HG03095 (cell line): ENCODE measurements around the gene CSF3.
A peak's percentile ranks its signal among the peaks of the same experiment; 100 is the strongest.

Experiments used
- ATAC-seq: cut with Tn5 transposase; IDR thresholded peaks from one replicate; pipeline ENCODE4 v1.9.1; 2021; ENCODE audit warnings: moderate library complexity; ENCODE audit not compliant: unreplicated experiment

The CSF3 gene, protein sequence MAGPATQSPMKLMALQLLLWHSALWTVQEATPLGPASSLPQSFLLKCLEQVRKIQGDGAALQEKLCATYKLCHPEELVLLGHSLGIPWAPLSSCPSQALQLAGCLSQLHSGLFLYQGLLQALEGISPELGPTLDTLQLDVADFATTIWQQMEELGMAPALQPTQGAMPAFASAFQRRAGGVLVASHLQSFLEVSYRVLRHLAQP

DNA sequence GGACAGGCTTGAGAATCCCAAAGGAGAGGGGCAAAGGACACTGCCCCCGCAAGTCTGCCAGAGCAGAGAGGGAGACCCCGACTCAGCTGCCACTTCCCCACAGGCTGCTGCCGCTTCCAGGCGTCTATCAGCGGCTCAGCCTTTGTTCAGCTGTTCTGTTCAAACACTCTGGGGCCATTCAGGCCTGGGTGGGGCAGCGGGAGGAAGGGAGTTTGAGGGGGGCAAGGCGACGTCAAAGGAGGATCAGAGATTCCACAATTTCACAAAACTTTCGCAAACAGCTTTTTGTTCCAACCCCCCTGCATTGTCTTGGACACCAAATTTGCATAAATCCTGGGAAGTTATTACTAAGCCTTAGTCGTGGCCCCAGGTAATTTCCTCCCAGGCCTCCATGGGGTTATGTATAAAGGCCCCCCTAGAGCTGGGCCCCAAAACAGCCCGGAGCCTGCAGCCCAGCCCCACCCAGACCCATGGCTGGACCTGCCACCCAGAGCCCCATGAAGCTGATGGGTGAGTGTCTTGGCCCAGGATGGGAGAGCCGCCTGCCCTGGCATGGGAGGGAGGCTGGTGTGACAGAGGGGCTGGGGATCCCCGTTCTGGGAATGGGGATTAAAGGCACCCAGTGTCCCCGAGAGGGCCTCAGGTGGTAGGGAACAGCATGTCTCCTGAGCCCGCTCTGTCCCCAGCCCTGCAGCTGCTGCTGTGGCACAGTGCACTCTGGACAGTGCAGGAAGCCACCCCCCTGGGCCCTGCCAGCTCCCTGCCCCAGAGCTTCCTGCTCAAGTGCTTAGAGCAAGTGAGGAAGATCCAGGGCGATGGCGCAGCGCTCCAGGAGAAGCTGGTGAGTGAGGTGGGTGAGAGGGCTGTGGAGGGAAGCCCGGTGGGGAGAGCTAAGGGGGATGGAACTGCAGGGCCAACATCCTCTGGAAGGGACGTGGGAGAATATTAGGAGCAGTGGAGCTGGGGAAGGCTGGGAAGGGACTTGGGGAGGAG lies at the start of gene CSF3:
TSS of gene CSF3 (plus strand) at position 436 of the 993 bp plus-strand sequence. CDS start at position 471, 35 bp downstream.
- no peak for ATAC-seq

DNA sequence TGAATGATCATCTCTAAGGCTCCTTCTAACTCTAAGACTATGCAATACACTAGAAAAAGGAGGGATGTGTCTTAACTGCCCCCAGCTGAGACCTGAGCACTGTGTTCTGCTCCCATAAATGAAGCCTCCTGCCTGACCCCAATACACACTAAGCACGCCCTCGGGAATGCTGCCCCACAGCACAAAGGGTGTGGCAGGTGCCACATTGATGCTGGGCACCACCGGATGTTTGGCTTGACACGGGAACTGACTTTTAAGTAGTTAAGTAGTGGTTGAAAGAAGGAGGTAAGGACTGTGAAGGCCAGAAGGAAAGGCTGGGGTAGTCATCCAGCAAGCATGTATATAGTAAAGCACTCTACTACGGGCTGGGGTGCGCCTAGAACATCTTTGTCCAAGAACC lies 48.5 kb upstream of the CSF3 start:
- ATAC-seq, result no peak

DNA sequence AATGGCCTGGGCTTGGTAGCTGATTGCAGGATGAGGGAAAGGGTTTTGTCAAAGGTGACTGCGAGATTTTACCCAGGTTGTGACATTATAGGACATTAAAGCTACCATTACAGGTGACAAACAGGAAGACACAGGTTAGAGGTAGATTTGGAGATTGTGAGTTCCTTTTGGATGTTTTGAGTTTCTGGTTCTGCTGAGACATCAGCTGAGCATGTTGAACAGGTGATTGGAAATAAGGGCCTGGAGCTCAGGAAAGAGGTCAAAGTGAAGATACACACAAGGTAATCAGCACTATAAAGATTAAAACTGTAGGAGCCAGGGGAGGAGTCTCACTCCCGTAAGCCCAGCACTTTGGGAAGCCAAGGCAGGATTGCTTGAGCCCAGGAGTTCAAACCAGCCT lies 46.5 kb upstream of the CSF3 start:
- no peak for ATAC-seq

DNA sequence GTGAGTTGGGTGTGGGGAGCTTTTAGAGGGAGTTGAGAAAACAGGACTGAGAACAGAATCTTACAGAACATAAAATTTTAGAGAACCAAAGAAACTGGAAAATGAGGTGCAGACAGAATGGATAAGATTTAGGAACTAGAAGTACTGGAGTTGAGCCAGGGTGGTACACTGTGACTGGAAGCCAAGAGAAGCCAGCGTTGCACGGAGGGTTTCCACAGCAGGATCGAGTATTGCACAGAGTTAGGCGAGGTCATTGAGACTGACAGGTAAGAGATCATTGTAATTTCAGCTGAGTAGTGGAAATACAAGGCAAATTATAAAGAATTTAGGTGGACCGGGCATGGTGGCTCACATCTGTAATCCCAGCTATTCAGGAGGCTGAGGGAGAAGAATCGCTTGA lies 45.9 kb upstream of the CSF3 start:
- ATAC-seq, result no peak

DNA sequence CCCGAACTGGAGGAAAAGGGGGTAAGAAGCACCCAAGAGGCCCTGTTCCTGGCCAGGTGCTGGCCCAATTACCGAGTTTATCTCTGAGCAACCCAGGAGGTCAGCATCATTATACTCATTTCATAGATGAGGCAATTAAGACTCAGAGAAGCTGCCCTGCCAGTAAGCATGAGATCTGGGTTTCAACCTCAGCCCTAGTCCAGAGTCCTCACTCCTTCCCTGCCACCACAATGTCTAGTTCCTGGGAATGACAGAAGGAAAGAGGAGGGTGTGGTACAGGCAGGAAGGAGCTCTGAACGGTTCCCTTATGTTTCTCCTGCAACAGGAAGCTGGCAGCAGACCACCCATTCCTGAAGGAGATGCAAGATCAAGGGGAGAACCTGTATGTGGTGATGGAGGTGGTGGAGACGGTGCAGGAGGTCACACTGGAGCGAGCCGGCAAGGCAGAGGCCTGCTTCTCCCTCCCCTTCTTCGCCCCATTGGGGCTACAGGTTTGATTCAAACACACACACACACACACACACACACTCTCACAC lies 45.0 kb upstream of the CSF3 start:
- no peak for ATAC-seq

DNA sequence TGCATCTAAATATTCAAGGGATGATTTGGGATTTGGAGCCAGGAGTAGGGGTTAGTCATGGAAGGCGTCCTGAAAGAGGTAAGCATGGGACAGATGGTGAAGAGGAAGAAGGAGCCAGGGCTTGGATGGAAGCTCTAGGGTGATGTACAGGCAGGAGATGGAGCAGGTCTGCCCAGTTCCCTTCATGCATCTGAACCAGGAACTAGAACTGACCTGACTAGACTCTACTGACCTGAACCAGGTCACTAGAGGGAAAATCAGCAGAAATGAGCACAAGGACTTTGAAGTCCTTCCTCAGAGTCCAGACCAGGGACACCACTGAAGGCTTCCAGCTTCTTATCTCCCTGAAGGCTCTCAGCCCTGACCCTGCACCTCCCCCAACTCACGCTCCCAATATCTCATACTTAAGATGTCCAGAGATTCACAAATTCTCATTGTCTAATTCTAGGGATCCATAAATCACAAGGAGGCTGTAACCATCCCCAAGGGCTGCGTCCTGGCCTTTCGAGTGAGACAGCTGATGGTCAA lies 44.1 kb upstream of the CSF3 start:
- ATAC-seq, result no peak

DNA sequence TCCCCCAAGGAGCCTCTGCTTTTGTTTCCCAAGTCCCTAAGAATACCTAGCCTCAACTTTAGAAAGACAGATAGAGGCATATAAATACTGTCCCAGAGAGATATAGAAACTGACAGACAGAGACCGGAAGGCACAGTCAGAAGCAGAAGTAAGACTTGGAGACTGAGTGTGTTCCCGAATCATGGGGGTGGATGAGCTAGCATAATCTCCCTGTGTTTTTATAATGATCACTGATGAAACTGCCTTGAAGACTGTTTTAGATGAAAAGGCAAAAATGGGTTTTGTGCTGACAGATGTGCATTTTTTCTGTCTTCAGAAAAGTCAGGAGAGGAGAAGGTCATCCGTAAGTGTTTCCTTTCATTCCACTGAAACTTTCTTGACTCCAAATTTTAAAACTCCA lies 43.0 kb upstream of the CSF3 start:
- ATAC-seq, result no peak

DNA sequence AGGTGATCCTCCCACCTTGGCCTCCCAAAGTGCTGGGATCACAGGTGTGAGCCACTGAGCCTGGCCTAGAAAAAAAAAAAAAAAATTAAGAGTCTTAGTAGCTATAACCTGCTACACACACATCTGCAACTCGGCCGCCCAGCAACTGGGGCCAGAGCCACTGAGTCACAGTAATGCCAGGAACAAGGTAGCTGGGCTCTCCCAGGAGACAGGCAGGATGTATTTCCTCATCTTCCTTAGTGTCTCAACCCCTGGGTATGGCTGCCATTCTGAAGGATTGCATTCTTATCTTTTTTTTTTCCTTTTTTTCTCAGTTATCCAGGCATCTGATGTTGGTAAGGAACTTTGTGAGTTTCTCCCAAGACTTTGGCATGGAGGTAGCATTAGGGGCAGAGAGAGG lies 41.7 kb upstream of the CSF3 start:
- no peak for ATAC-seq

DNA sequence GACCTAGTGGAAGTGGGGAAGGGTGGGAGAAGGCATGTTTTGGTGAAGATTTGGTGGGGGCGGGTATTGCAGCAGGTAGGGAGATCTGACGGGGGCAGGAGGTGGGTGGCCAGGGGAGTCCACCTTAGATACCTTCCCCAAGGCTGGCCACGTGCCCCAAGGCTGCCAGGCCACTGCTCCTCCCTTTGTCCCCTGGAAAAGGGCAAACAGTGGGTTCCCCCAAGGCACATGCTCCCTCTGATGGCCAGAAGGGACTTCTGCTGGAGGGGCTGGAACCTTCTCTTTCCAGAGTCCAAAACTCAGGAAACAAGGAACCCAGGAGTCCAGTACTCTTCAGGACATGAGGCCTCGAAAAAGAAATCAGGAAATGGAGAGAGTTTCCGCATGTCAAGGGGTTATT lies 40.8 kb upstream of the CSF3 start:
- ATAC-seq, result no peak

DNA sequence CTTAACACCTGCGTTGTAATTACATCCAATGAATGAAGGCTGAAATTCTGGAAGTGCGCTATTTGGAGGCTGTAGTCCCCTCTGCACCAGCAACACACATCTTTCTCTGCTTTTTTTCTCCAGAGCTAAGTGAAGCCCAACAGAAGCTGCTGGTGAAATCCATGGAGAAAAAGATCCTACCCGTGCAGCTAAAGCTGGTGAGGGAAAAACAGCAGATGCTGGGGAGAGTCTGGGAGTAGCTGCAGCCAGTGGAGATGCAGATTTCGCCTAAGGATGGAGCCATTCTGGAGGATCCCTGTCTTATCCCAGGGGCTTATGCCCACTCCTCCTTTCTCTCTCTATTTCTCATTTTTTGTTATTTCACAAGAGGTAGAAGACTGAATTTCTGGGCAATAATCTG lies 39.4 kb upstream of the CSF3 start:
- no peak for ATAC-seq

DNA sequence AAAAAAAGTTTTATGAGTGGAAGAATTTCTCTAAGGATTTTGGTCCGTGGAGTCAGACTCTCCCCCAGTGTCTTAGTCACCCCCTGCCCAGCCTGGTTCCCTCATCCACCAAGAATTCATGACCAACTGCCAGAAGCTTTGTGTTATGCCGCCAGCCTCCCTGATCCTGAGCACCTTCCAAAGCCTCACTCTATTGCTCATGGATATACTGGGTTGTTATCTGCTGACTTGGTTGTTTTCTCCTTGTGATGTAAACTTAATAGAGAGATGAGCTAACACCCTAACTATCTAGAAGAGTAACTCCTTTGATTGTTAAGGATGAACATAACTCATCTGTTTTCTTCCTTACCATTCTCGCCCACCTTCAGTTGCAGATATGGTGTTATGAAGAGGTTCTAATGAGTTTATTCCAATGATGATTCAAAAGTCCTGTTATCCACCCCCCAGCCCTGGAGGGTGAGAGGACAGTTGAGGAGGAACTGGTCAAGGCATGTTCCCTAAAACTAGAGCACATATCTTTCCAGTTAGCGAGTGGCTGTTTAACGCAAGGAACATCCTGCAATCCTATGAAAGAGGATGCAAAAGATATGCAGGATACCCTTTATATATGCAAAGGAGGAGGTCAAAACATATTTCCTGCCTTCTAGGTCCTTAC lies 36.1 kb upstream of the CSF3 start:
- no peak for ATAC-seq

DNA sequence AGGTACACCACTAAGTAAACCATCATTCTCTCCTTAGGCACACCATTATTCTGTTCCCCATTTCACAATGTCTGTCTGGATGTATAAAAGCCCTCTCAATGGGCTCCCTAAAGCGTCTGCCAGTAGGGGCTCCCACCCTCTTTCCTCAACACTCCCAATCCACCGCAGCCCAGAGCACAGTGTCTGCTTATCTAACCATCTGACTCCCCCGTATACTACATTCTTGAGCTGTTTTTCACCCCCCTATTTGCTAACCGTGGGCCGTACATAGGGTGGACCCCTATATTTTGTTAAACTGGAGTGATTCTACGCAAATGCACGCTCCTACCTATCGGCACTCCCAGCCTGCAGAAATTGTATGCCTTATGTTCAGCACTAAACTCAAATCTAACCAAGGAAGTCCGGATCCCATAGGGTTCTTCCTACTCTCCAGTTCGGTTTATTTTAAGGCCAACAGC lies 35.3 kb upstream of the CSF3 start:
- ATAC-seq, result peak; percentile 7

DNA sequence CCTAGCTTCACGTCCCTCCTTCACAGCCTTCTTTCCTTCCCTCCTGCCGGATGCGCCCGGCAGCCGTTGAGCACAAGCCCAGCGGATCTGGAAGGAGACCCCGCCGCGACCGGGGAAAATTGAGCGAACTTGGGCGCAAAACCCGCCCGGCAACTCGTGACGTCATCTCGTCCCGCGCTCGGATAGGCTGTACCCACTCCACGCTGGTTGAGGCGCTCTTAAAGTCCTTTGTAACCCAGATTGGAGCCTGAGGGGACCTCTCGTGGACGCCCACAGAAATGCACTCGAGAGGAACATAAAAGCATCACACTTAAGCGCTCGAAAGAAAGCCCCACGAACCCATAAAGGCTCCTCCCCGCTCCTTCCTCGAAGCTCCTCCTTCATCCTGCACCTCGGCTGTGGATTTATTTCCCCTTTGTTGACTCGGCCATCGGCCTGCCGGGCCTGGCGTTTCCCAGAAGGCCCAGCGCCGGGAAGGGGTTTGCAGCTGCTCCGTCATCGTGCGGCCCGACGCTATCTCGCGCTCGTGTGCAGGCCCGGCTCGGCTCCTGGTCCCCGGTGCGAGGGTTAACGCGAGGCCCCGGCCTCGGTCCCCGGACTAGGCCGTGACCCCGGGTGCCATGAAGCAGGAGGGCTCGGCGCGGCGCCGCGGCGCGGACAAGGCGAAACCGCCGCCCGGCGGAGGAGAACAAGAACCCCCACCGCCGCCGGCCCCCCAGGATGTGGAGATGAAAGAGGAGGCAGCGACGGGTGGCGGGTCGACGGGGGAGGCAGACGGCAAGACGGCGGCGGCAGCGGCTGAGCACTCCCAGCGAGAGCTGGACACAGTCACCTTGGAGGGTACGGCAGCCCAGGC lies 34.7 kb upstream of the CSF3 start, which contains the start of gene PSMD3:
TSS of gene PSMD3 (plus strand) at position 457 of the 856 bp plus-strand sequence. CDS start at position 621, 164 bp downstream.
- ATAC-seq, result peak; percentile 88

DNA sequence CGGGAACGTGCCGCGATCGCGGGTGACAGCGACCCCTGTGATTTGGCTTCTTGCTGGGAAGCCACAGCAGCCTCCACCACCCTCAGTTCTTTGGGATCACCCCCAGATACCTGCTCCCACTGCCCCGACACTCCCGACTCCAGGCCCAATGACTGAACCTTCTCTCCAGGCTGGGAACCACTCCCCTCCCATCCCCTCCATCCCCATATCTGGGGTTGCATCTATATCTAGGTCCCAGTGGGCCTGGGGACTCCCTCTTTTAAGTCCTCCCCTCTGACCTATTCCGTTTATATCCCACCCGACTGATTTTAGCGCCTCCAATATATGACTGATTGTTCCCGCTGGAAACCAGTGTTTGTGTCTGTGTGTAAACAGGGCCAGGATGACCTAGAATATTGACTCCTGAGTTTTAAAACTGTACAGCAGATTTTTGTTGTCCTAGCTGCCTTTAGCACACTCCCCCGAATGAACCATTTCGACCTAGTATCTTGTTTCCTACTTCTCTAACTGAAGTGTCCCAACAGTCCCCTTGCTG lies 34.0 kb upstream of the CSF3 start:
- no peak for ATAC-seq

DNA sequence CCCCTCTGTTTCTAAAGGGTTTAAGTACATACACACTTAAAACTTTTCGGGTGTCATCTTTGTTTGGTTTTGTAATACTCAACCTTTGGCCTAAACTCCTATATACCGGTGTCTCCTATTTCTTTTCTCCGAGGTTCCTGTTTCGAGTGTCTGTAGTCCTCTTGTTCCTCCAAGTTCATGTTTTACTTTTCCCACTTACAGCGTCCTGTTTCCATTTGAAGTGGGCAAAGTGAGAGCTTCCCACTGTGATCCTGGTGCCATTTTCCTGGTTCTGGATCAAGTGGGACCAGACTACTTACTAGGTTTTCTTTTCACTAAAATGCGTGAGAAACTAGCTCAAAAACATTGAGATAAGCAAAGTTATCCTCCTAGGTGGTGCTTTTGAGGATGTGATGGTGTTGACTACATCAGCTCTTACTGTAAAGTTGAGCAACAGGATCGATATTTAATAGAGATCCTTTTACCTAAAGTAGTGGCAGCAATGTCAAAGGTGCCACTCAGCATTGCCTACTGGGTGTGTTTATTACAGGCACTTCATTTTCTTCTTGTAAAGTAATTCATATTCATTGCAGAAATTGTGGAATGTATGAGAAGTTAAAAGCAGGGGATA lies 33.4 kb upstream of the CSF3 start:
- no peak for ATAC-seq

DNA sequence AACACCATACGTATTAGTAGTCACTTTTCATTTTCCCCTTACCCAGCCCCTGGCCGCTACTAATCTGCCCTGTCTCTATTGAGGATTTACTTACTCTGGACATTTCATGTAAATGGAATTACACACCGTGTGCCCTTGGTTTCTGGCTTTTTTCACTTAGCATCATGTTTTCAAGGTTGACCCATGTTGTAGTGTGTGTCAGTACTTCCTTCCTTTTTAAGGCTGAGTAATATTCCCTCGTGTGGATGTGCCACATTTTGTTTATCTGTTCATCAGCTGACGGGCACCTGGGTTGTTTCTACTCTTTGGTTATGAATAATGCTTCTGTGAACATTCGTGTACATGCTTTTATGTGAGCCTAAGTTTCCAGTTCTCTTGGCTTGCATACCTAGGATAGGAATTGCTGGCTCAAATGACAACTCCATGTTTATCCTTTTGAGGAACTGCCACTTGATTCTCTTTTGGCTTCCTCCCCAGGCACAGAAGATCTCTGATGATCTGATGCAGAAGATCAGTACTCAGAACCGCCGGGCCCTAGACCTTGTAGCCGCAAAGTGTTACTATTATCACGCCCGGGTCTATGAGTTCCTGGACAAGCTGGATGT lies 26.9 kb upstream of the CSF3 start:
- no peak for ATAC-seq

DNA sequence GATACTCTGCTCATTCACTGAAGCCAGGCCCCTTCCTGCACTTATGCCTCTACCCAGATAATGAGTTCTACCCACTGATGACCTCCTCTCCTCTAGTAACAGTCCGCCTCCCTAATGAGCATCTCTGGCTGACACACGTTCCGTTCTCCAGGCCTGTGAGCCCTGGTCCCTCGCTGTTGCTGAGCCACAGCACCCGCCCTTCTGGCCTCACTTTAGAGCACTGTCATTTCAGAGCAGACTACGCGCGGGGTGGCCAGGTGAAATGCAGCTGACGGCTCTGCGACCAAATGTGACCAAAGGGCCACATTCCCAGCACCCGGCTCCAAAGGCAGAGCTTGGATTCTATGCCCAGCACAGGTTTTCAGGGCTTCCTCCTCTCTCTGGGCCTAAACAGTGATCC lies 20.8 kb upstream of the CSF3 start:
- ATAC-seq, result no peak

DNA sequence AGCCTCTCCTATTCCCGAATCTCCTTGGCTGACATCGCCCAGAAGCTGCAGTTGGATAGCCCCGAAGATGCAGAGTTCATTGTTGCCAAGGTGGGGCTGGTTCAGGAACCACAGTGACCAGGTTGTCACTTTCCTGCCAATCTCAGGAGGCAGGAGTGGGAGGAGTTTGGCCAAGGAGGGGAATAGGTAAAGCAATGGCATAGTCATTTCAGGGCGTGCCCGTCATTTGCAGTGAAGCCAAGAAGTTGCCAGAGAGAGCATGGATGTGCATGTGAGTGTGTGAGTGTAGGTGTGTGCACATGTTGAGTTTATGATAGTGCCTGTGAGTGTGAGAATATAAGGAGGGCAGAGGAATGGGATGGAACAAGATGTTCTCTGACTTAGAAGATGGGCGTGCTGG lies 19.8 kb upstream of the CSF3 start:
- ATAC-seq, result no peak

DNA sequence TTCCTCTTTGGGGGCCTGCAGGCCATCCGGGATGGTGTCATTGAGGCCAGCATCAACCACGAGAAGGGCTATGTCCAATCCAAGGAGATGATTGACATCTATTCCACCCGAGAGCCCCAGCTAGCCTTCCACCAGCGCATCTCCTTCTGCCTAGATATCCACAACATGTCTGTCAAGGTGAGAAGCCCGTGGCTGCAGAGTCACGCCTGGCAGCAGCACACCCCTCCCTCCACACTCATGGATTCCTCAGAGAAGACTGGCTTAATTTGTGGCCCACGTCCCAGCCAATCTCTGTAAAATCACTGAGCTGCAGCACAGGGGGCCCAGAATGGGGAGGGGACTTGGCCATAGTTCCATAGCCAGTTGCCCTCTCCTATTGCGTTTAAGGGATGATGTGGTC lies 19.1 kb upstream of the CSF3 start:
- ATAC-seq, result no peak
